ENCODE results near the gene DLG2. TPM values are rescaled to one million over a fixed set of nuclear protein-coding genes. Genes with fewer than 3 reads are reported as not detected.
"Not testable (repeated sequence)": the region's sequence is repeated elsewhere in the genome, so short reads cannot be mapped to it uniquely, and the experiment has no call there.

Gene DLG2
- total RNA-seq, 1 donor from 2014 or later: 5.9 TPM

GRCh38 chr11:84790849-84791427 lies 836.2 kb downstream of the DLG2 start:
- Mint-ChIP-seq H3K27ac (no peak overlapping the region), H3K27me3 (no peaks in the 10 kb centered on the region), H3K9me3 (no peaks in the 10 kb centered on the region), H3K36me3 (no peaks in the 10 kb centered on the region), H3K4me3 (no peak overlapping the region), H3K4me1 (ENCODE audit: unreplicated experiment) (no peaks in the 10 kb centered on the region)
- no peak for DNase-seq (ENCODE audit: extremely low spot score, unreplicated experiment)
- no peak for TF ChIP-seq CTCF (conservative IDR thresholded peaks at IDR 0.05)

DNA sequence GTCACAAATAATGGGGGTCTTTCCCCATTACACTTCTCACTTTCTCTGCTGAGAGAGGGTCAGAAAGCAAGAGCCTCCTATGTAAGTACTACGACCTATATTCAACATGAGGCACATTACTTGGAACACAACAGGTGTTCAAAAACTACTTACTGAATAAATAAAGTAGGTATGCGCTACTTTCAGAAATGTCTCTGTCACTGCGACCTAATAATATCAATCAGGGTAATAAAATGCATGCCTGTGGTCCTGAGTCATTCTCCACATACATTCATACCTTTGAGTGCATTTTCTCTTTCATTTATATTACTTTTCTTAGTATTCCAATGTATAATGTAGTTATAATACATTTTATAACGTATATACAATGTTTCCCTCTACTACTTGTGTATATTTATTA lies 838.9 kb downstream of the DLG2 start:
- no peaks in the 10 kb centered on the region for H3K4me1 Mint-ChIP-seq (ENCODE audit: unreplicated experiment)
- no peaks in the 10 kb centered on the region for H3K27me3 Mint-ChIP-seq
- H3K27ac Mint-ChIP-seq: no peak overlapping the region
- H3K36me3 Mint-ChIP-seq: no peaks in the 10 kb centered on the region
- no peaks in the 10 kb centered on the region for H3K9me3 Mint-ChIP-seq
- no peak for TF ChIP-seq CTCF (conservative IDR thresholded peaks at IDR 0.05)
- DNase-seq (ENCODE audit: extremely low spot score, unreplicated experiment): no peak
- no peak overlapping the region for H3K4me3 Mint-ChIP-seq

DNA sequence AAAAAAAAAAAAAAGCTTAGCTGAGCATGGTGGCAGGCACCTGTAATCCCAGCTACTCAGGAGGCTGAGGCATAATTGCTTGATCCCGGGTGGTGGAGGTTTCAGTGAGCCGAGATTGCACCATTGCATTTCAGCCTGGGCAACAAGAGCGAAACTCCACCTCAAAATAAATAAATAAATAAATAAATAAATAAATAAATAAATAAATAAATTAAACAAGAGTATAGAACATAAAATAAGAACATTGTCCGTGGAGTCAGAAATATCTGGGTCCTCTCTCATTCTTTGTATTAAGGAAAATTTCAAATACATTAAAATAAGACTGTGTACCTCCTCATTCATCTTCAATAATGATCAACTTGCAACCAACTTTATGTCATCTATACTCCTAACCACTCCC lies 843.0 kb downstream of the DLG2 start:
- H3K9me3 Mint-ChIP-seq; H3K4me3 Mint-ChIP-seq; DNase-seq (ENCODE audit: extremely low spot score, unreplicated experiment); H3K36me3 Mint-ChIP-seq; H3K27me3 Mint-ChIP-seq; H3K4me1 Mint-ChIP-seq (ENCODE audit: unreplicated experiment); H3K27ac Mint-ChIP-seq: not testable (repeated sequence)

GRCh38 chr11:84780689-84781293 lies 846.4 kb downstream of the DLG2 start:
- no peaks in the 10 kb centered on the region for H3K4me1 Mint-ChIP-seq (ENCODE audit: unreplicated experiment)
- no peaks in the 10 kb centered on the region for H3K27me3 Mint-ChIP-seq
- no peak overlapping the region for H3K4me3 Mint-ChIP-seq
- no peaks in the 10 kb centered on the region for H3K36me3 Mint-ChIP-seq
- TF ChIP-seq CTCF (conservative IDR thresholded peaks at IDR 0.05): peak; percentile 76
- DNase-seq (ENCODE audit: extremely low spot score, unreplicated experiment): no peak
- no peaks in the 10 kb centered on the region for H3K9me3 Mint-ChIP-seq
- H3K27ac Mint-ChIP-seq: no peak overlapping the region

- no peaks in the 10 kb centered on the region for H3K36me3 Mint-ChIP-seq
- no peaks in the 10 kb centered on the region for H3K27me3 Mint-ChIP-seq
- no peaks in the 10 kb centered on the region for H3K4me1 Mint-ChIP-seq (ENCODE audit: unreplicated experiment)
- H3K27ac Mint-ChIP-seq: no peak overlapping the region
- H3K4me3 Mint-ChIP-seq: no peak overlapping the region
- no peak for DNase-seq (ENCODE audit: extremely low spot score, unreplicated experiment)
- no peak for TF ChIP-seq CTCF (conservative IDR thresholded peaks at IDR 0.05)
- H3K9me3 Mint-ChIP-seq: no peaks in the 10 kb centered on the region
Observed at GRCh38 chr11:84775503-84775902, 851.6 kb downstream of the DLG2 start.

DNA sequence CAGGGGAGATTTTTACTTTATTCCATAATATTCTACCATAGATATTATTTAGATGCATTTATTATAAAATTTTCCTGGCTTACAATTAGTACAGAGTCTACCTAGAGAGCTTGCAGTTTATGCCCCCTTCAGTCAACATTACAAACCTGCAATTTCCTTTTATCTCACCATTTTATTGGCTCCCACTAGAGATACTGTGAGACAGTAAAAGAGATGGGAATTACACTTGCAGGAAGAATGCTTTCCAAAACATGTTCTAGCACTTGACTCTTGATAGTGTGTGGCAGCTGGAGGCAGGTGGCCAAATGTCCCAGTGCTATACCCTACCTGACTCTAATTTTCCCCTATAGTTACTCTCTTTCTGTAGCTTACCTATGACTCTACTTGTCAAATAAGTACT lies 863.2 kb downstream of the DLG2 start:
- H3K27me3 Mint-ChIP-seq: no peaks in the 10 kb centered on the region
- no peaks in the 10 kb centered on the region for H3K4me1 Mint-ChIP-seq (ENCODE audit: unreplicated experiment)
- no peak overlapping the region for H3K4me3 Mint-ChIP-seq
- H3K9me3 Mint-ChIP-seq: no peaks in the 10 kb centered on the region
- DNase-seq (ENCODE audit: extremely low spot score, unreplicated experiment): no peak
- H3K27ac Mint-ChIP-seq: no peak overlapping the region
- TF ChIP-seq CTCF (conservative IDR thresholded peaks at IDR 0.05): no peak
- H3K36me3 Mint-ChIP-seq: no peaks in the 10 kb centered on the region
